Activated T-helper 1 cell treated with anti-CD3 and anti-CD28 coated beads, Interleukin-12 subunit alpha, Interleukin-12 subunit beta, Interleukin-2, Interleukin-4 antibody, amounts not matched to agents 30 ng/mL and 10 ng/mL and 1 ng/mL, durations not matched to agents 14 hours and 24 hours and 36 hours (primary cell): ENCODE measurements around the gene YEATS2. TPM values are rescaled to one million over a fixed set of nuclear protein-coding genes. Genes with fewer than 3 reads are reported as not detected.
A peak's percentile ranks its signal among the peaks of the same experiment; 100 is the strongest.
"Not testable (repeated sequence)": the region's sequence is repeated elsewhere in the genome, so short reads cannot be mapped to it uniquely, and the experiment has no call there.

Source experiments
- DNase-seq: peaks from one replicate; pipeline ENCODE4 v3.0.0; 2021; ENCODE audit warnings: low spot score
- H3K27ac Mint-ChIP-seq: one replicate; pipeline ENCODE4 v1.8.0; 2021; ENCODE audit warnings: mild to moderate bottlenecking, mixed read lengths
- H3K27me3 Mint-ChIP-seq: one replicate; pipeline ENCODE4 v1.8.0; 2022; ENCODE audit warnings: mild to moderate bottlenecking, moderate library complexity, mixed read lengths; ENCODE audit not compliant: insufficient read depth
- H3K36me3 Mint-ChIP-seq: one replicate; pipeline ENCODE4 v1.8.0; 2021; ENCODE audit warnings: low read depth, mixed read lengths
- H3K4me1 Mint-ChIP-seq: one replicate; pipeline ENCODE4 v1.8.0; 2021; ENCODE audit warnings: low read depth, mixed read lengths
- H3K4me3 Mint-ChIP-seq: one replicate; pipeline ENCODE4 v1.8.0; 2021; ENCODE audit warnings: mild to moderate bottlenecking, moderate library complexity, mixed read lengths
- H3K9me3 Mint-ChIP-seq: one replicate; pipeline ENCODE4 v1.8.0; 2021; ENCODE audit warnings: mixed read lengths
- intact Hi-C: fragments of 100-400 bp; cut with micrococcal nuclease; formaldehyde crosslinking; loops from one replicate; pipeline ENCODE4 v1.15.1; 2024
- total RNA-seq: library from RNA; stranded (reverse); gene quantifications from 2 replicates; pipeline ENCODE4 v1.2.3, GENCODE V29; 2022

The YEATS2 gene
- total RNA-seq, 1 donor from 2014 or later = 57.4 TPM

GRCh38 chr3:183730361-183730760, 32.8 kb downstream of the YEATS2 start:
- Mint-ChIP-seq H3K4me1 (peaks cover 11% of the 10 kb centered on the region), H3K27ac (no peak overlapping the region), H3K27me3 (no peaks in the 10 kb centered on the region), H3K36me3 (peaks cover 62% of the 10 kb centered on the region), H3K4me3 (no peak overlapping the region), H3K9me3 (no peaks in the 10 kb centered on the region)
- DNase-seq = no peak
- intact Hi-C loops = no loop called here

GRCh38 chr3:183731611-183732010, 34.0 kb downstream of the YEATS2 start:
- no peak overlapping the region for H3K4me3 Mint-ChIP-seq
- H3K4me1 Mint-ChIP-seq = peaks cover 11% of the 10 kb centered on the region
- peaks cover 58% of the 10 kb centered on the region for H3K36me3 Mint-ChIP-seq
- intact Hi-C loops = no loop called here
- H3K27ac Mint-ChIP-seq = no peak overlapping the region
- H3K27me3 Mint-ChIP-seq = no peaks in the 10 kb centered on the region
- H3K9me3 Mint-ChIP-seq = no peaks in the 10 kb centered on the region
- DNase-seq = no peak

GRCh38 chr3:183733553-183733952, 36.0 kb downstream of the YEATS2 start:
- Mint-ChIP-seq H3K27me3 (no peaks in the 10 kb centered on the region), H3K27ac (no peak overlapping the region), H3K4me1 (peaks cover 11% of the 10 kb centered on the region), H3K4me3 (no peak overlapping the region), H3K9me3 (no peaks in the 10 kb centered on the region), H3K36me3 (peaks cover 62% of the 10 kb centered on the region)
- intact Hi-C loops = no loop called here
- no peak for DNase-seq

GRCh38 chr3:183734750-183735494, 37.3 kb downstream of the YEATS2 start:
- Mint-ChIP-seq H3K4me1 (peaks cover 11% of the 10 kb centered on the region), H3K9me3 (no peaks in the 10 kb centered on the region), H3K4me3 (no peak overlapping the region), H3K36me3 (peaks cover 61% of the 10 kb centered on the region), H3K27ac (no peak overlapping the region), H3K27me3 (no peaks in the 10 kb centered on the region)
- no peak for DNase-seq
- intact Hi-C loops = no loop called here

GRCh38 chr3:183737116-183737515, 39.5 kb downstream of the YEATS2 start:
- Mint-ChIP-seq H3K4me3 (no peak overlapping the region), H3K4me1 (peaks cover 6% of the 10 kb centered on the region), H3K36me3 (peaks cover 55% of the 10 kb centered on the region), H3K27ac (no peak overlapping the region), H3K9me3 (no peaks in the 10 kb centered on the region), H3K27me3 (no peaks in the 10 kb centered on the region)
- intact Hi-C loops = no loop called here
- no peak for DNase-seq

GRCh38 chr3:183740154-183740553, 42.6 kb downstream of the YEATS2 start:
- H3K27me3 Mint-ChIP-seq, H3K9me3 Mint-ChIP-seq, DNase-seq, intact Hi-C loops, H3K4me3 Mint-ChIP-seq, H3K4me1 Mint-ChIP-seq, H3K27ac Mint-ChIP-seq: not testable (repeated sequence)
- peaks cover 48% of the 10 kb centered on the region for H3K36me3 Mint-ChIP-seq

- H3K4me1 Mint-ChIP-seq = no peaks in the 10 kb centered on the region
- no peak for DNase-seq
- no peak overlapping the region for H3K27ac Mint-ChIP-seq
- intact Hi-C loops = no loop called here
- H3K9me3 Mint-ChIP-seq = no peaks in the 10 kb centered on the region
- H3K36me3 Mint-ChIP-seq = peaks cover 41% of the 10 kb centered on the region
- H3K27me3 Mint-ChIP-seq = no peaks in the 10 kb centered on the region
- no peak overlapping the region for H3K4me3 Mint-ChIP-seq
Measured at GRCh38 chr3:183743231-183743630, 45.6 kb downstream of the YEATS2 start.

GRCh38 chr3:183745300-183746098, 47.9 kb downstream of the YEATS2 start:
- Mint-ChIP-seq H3K4me3 (no peak overlapping the region), H3K27ac (peak overlapping the region; percentile 64), H3K4me1 (no peaks in the 10 kb centered on the region), H3K27me3 (no peaks in the 10 kb centered on the region), H3K36me3 (peaks cover 46% of the 10 kb centered on the region), H3K9me3 (no peaks in the 10 kb centered on the region)
- no peak for DNase-seq
- intact Hi-C loops = no loop called here

- Mint-ChIP-seq H3K4me1 (no peaks in the 10 kb centered on the region), H3K27ac (no peak overlapping the region), H3K4me3 (no peak overlapping the region), H3K36me3 (peaks cover 45% of the 10 kb centered on the region), H3K27me3 (no peaks in the 10 kb centered on the region), H3K9me3 (no peaks in the 10 kb centered on the region)
- DNase-seq = no peak
- intact Hi-C loops = no loop called here
Measured at GRCh38 chr3:183754052-183754451, 56.5 kb downstream of the YEATS2 start.

- Mint-ChIP-seq H3K4me1 (peaks cover 7% of the 10 kb centered on the region), H3K4me3 (no peak overlapping the region), H3K27ac (no peak overlapping the region), H3K36me3 (peaks cover 36% of the 10 kb centered on the region), H3K9me3 (no peaks in the 10 kb centered on the region), H3K27me3 (no peaks in the 10 kb centered on the region)
- intact Hi-C loops = no loop called here
- DNase-seq = no peak
Measured at GRCh38 chr3:183762304-183762703, 64.7 kb downstream of the YEATS2 start.

- Mint-ChIP-seq H3K27me3 (no peaks in the 10 kb centered on the region), H3K36me3 (peaks cover 31% of the 10 kb centered on the region), H3K4me3 (no peak overlapping the region), H3K4me1 (peaks cover 7% of the 10 kb centered on the region), H3K27ac (peak overlapping the region; percentile 50), H3K9me3 (no peaks in the 10 kb centered on the region)
- no peak for DNase-seq
- intact Hi-C loops = loop anchor here (5.0 kb wide), 2 partner anchors 128 to 283 kb away; partner anchors contain the start of gene KLHL24
Measured at GRCh38 chr3:183764847-183765731, 67.5 kb downstream of the YEATS2 start.

- H3K4me3 Mint-ChIP-seq = no peak overlapping the region
- no peaks in the 10 kb centered on the region for H3K27me3 Mint-ChIP-seq
- DNase-seq = no peak
- peak overlapping the region; percentile 21 for H3K27ac Mint-ChIP-seq
- H3K9me3 Mint-ChIP-seq = no peaks in the 10 kb centered on the region
- intact Hi-C loops = loop anchor here (2.0 to 5.0 kb wide), 3 partner anchors 129 to 284 kb away; partner anchors contain the start of genes KLHL24 and KLHL6
- peaks cover 29% of the 10 kb centered on the region for H3K36me3 Mint-ChIP-seq
- H3K4me1 Mint-ChIP-seq = peaks cover 7% of the 10 kb centered on the region
Measured at GRCh38 chr3:183766107-183766506, 68.5 kb downstream of the YEATS2 start.
